Mammary epithelial cell (primary cell): Measurements from ENCODE around the gene SUN2.

Experiments
- EZH2 ChIP-seq: IDR thresholded peaks from 2 replicates; pipeline ENCODE4 v1.6.1; 2012; ENCODE audit warnings: low read length, inconsistent platforms, borderline replicate concordance
- TF ChIP-seq, protein P1 (sequence below), 2 donors: IDR thresholded peaks in 1 of 2; conservative IDR thresholded peaks in 1 of 2; 2 replicates each; pipeline ENCODE4 v1.5.1; 2011 to 2012; ENCODE audit warnings: inconsistent platforms in 2 of 2, low read length in 2 of 2, mild to moderate bottlenecking in 2 of 2, control low read depth in 1 of 2, low read depth in 1 of 2; ENCODE audit not compliant: insufficient read depth in 1 of 2; ENCODE audit errors: extremely low read depth in 1 of 2

DNA sequence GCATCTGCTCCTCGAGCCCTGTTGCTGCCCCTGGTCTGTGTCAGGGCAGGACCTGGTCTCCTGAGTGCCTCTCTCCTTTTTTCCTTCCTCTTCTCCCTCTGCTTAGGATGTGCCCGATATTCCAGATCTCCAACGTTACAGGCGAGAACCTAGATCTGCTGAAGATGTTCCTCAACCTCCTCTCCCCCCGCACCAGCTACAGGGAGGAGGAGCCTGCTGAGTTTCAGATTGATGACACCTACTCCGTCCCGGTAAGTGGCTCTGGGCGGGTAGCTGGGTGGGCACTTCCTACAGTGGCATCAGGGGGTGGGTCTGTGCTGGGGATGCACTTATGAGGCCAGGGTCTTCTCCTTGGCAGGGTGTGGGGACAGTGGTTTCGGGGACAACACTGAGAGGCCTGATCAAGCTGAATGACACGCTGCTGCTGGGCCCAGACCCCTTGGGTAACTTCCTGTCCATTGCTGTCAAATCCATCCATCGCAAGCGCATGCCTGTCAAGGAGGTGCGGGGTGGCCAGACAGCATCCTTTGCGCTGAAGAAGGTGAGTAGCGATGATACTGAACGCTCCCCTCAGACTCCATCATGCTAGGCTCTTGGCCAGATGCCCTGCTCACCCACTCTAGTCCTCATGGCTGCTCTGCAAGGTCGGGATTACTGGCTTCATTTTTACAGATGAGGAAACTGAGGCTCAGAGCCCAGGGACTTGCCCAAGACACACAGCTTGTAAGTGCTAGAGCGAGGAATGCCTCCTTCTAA lies 29.7 kb downstream of the SUN2 start:
- TF ChIP-seq, protein P1, sequence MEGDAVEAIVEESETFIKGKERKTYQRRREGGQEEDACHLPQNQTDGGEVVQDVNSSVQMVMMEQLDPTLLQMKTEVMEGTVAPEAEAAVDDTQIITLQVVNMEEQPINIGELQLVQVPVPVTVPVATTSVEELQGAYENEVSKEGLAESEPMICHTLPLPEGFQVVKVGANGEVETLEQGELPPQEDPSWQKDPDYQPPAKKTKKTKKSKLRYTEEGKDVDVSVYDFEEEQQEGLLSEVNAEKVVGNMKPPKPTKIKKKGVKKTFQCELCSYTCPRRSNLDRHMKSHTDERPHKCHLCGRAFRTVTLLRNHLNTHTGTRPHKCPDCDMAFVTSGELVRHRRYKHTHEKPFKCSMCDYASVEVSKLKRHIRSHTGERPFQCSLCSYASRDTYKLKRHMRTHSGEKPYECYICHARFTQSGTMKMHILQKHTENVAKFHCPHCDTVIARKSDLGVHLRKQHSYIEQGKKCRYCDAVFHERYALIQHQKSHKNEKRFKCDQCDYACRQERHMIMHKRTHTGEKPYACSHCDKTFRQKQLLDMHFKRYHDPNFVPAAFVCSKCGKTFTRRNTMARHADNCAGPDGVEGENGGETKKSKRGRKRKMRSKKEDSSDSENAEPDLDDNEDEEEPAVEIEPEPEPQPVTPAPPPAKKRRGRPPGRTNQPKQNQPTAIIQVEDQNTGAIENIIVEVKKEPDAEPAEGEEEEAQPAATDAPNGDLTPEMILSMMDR (conservative IDR thresholded peaks at IDR 0.05 in 1 of 2, IDR thresholded peaks at IDR 0.05 in 1 of 2; ENCODE audit: extremely low read depth in 1 of 2, insufficient read depth in 1 of 2, low read depth in 1 of 2, low read length in 2 of 2), result no peak
- no peak for TF ChIP-seq EZH2
